Epithelial cell of esophagus (primary cell): ENCODE measurements around the gene OR52E1.

Experiments
- DNase-seq: peaks from one replicate; pipeline ENCODE4 v3.0.0; 2010; ENCODE audit warnings: low read depth
- H3K4me3 ChIP-seq: 2 replicates; pipeline ENCODE4 v1.5.1; 2011; ENCODE audit warnings: mild to moderate bottlenecking, low read length, control low read depth
- TF ChIP-seq, protein P1 (sequence below): IDR thresholded peaks from 2 replicates; pipeline ENCODE4 v1.5.1; 2011; ENCODE audit warnings: low read depth, mild to moderate bottlenecking, low read length, control low read depth, inconsistent platforms; ENCODE audit not compliant: insufficient read depth; ENCODE audit errors: missing control alignments

The OR52E1 gene

DNA sequence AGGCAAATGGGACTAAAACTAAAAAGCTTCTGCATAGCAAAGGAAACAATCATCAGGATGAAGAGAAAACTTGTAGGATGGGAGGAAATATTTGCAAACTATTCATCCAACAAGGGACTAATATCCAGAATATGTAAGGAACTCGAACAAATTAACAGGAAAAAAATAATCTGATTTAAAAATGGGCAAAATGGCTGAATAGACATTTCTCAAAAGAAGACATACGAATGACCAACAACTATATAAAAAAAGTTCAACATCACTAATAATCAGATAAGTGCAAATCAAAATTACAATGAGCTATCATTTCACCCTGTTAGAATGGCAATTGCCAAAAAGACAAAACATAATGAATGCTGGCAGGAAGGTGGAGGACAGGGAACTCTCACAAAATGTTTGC, 12.0 kb downstream of the OR52E1 start:
- no peak overlapping the region for H3K4me3 ChIP-seq
- TF ChIP-seq, protein P1, sequence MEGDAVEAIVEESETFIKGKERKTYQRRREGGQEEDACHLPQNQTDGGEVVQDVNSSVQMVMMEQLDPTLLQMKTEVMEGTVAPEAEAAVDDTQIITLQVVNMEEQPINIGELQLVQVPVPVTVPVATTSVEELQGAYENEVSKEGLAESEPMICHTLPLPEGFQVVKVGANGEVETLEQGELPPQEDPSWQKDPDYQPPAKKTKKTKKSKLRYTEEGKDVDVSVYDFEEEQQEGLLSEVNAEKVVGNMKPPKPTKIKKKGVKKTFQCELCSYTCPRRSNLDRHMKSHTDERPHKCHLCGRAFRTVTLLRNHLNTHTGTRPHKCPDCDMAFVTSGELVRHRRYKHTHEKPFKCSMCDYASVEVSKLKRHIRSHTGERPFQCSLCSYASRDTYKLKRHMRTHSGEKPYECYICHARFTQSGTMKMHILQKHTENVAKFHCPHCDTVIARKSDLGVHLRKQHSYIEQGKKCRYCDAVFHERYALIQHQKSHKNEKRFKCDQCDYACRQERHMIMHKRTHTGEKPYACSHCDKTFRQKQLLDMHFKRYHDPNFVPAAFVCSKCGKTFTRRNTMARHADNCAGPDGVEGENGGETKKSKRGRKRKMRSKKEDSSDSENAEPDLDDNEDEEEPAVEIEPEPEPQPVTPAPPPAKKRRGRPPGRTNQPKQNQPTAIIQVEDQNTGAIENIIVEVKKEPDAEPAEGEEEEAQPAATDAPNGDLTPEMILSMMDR, result no peak
- DNase-seq, result no peak

DNA sequence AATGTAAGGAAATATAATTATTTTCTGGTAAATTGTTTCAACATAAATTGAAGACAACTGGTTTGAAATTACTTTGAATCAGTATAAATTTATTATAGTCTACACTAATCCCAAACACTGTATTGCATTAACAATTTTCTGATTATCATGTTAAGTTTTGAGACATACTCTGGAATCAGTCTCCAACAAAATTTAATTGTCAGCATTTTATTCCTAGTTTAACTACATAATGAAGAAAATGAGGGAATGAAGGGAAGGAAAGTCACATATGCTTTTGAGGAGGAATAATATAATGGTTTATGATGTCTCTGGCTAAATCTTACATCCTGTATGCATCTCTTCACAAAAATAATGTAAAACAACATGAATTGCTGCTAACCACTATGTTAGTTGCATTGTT, 14.2 kb downstream of the OR52E1 start:
- TF ChIP-seq, protein P1, result no peak
- DNase-seq, result no peak
- no peak overlapping the region for H3K4me3 ChIP-seq

DNA sequence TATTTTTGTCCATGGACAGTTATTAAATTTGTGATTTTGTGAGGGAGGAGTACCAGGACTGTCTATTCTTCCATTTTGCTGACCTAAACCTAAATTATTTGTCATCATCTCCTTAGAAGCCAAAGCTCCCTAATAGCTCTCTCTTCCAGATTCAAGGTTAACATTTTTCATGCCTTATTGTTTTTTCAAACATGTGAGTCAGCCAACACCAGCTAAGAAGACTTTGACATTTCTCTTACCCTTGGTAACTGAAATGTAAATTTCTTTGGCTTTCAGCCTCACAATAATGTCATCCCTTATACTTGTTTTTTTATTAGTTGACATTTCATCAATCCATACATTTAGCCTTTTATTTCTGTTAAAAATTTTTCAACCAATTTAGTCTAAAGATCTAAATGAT, 19.2 kb downstream of the OR52E1 start:
- no peak for DNase-seq
- H3K4me3 ChIP-seq, result no peak overlapping the region
- TF ChIP-seq, protein P1, result no peak

DNA sequence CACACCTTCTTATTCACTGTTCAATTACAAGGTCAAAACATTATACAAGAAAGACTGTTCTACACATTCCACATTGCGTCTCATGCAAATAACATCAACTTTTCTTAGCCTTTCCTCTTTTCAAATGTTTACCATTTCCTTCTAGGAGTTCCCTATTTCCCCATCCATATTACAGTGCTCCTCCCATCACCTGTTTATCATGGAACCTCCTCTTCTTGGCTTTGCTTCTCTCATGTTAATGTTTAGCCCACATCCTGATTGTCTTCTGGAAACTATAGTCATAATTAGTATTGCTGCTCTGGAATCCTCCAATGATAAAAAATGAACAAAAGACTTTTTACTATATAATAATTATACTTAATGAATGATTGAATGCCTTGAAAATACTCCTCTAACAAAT, 21.3 kb downstream of the OR52E1 start:
- H3K4me3 ChIP-seq, result no peak overlapping the region
- no peak for DNase-seq
- TF ChIP-seq, protein P1, result no peak

DNA sequence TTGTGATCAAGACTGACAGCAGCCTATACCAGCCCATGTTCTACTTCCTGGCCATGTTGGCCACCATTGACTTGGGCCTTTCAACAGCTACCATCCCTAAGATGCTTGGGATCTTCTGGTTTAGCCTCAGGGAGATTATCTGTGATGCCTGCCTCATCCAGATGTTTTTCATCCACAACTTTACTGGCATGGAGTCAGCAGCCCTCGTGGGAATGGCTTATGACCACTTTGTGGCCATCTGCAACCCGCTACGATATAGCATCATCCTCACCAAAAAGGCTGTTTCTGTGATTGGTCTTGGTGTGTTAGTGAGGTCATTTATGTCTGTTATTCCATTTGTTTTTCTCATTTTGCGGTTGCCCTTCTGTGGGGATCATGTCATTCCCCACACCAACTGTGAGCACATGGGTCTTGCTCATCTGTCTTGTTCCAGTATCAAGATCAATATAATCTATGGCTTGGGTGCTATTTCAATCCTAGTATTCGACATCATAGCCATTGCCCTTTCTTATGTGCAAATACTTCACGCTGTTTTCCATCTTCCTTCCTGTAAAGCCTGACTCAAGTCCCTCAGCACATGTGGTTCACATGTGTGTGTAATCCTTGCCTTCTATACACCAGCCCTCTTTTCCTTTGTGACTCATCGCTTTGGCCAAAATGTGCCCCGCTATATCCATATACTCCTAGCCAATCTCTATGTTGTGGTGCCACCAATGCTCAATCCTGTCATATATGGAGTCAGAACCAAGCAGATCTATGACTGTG, 23.6 kb downstream of the OR52E1 start:
- TF ChIP-seq, protein P1, result no peak
- no peak overlapping the region for H3K4me3 ChIP-seq
- no peak for DNase-seq

DNA sequence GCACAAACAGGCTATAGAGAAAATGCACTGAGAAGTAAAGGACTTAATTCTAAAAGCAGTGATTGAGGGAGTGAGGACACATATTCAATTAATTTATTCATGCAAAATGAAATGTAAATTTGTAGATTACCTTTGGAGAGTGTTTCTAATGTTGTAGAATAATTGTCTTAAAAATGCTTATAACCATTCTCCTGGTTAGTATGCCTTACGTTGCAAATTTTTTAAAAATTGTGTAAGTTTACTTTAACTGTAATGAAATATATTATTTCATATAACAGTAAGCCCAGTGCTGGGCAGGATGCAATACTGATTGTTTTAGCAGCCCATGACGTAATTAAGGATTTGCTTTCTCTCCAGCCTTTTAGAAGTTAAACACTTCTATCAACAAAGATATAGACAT, 26.6 kb downstream of the OR52E1 start:
- DNase-seq, result no peak
- H3K4me3 ChIP-seq, result no peak overlapping the region
- TF ChIP-seq, protein P1, result no peak

DNA sequence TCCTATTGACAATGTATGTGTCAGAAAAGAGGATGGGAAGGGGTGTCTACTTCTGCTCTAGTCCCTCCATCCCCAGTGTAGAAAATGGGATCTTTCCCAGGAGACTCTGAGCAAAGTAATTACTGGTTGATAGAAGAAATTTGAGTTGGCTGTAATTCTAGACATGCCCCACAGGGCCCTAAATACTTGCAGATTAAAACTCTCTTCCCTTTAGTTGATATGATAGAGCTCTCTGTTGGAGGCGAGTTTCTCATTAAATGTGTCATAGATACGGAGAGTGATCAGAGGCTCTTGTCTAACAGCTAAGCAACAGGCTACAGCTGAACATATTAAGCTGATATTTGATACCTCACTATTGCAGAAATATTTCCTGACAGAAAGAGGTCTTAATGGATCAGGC, 32.9 kb downstream of the OR52E1 start:
- no peak for DNase-seq
- no peak overlapping the region for H3K4me3 ChIP-seq
- TF ChIP-seq, protein P1, result no peak
